HG03558 (cell line): ENCODE measurements around the gene MBTD1.
"Not testable (repeated sequence)": the region's sequence is repeated elsewhere in the genome, so short reads cannot be mapped to it uniquely, and the experiment has no call there.

Experiments used
- ATAC-seq: cut with Tn5 transposase; IDR thresholded peaks from one replicate; pipeline ENCODE4 v1.9.1; 2021; ENCODE audit warnings: moderate number of reproducible peaks; ENCODE audit not compliant: unreplicated experiment; ENCODE audit errors: extremely low read depth

MBTD1 gene

GRCh38 chr17:51256101-51256500 lies 3.7 kb downstream of the MBTD1 start:
- no peak for ATAC-seq

DNA sequence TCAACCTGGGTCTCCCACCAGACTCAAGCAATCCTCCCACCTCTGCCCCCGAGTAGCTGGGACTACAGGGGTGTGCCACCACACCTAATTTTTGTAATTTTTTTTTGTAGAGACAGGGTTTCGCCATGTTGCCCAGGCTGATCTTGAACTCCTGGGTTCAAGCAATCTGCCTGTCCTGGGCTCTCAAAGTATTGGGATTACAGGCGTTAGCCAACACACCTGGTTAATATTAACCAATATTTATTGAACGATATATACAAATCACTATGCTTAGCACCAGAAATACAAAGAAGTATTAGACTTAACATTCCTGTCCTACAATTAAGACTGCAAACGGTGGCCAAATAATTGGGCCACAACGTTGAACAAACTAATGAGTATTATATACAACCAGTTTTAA lies 4.2 kb downstream of the MBTD1 start:
- ATAC-seq: no peak

GRCh38 chr17:51251010-51251409 lies 8.8 kb downstream of the MBTD1 start:
- no peak for ATAC-seq

GRCh38 chr17:51250314-51250840 lies 9.5 kb downstream of the MBTD1 start:
- no peak for ATAC-seq

- no peak for ATAC-seq
These were observed 14.3 kb downstream of the MBTD1 start for GRCh38 chr17:51245535-51245934.

- ATAC-seq: no peak
These were observed 15.8 kb downstream of the MBTD1 start for GRCh38 chr17:51244041-51244440.

DNA sequence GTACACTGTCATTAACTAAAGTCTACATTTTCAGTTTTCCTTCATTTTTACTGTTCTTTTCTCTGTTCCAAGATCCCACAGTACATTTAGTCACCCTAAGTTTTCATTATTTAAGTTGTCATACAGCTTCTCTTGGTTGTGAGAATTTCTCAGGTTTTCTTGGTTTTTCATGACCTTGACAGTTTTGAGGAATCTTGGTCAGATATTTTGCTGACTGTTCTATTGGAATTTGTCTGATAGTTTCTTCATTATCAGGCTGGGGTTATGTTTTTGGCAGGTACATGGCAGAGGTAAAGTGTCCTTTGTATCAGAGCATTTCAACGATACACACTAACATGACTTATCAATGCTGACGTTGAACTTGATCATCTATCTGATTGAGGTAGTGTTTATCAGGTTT lies 19.6 kb downstream of the MBTD1 start:
- no peak for ATAC-seq

GRCh38 chr17:51238255-51238887 lies 21.5 kb downstream of the MBTD1 start:
- peak; percentile 65 for ATAC-seq

GRCh38 chr17:51234162-51234561 lies 25.7 kb downstream of the MBTD1 start:
- no peak for ATAC-seq

DNA sequence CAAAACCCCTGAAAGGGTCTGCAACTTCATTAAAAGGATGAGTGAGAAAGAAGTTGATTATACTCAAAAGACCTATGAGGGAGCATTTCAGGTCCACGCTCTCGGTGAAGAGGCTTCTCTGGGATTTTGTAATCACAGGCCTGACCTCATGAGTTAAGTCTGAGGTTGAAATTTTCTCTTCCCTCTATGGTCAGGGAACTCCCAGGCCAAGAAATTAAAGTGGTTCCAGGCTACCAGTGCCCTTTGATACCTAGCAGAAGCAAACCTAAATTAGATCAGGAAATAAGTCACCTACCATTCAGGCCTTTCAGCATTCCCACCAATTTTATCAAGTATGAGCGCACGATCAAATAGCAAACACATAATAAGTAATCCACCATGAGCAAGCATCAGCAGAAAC lies 27.9 kb downstream of the MBTD1 start:
- ATAC-seq: no peak

DNA sequence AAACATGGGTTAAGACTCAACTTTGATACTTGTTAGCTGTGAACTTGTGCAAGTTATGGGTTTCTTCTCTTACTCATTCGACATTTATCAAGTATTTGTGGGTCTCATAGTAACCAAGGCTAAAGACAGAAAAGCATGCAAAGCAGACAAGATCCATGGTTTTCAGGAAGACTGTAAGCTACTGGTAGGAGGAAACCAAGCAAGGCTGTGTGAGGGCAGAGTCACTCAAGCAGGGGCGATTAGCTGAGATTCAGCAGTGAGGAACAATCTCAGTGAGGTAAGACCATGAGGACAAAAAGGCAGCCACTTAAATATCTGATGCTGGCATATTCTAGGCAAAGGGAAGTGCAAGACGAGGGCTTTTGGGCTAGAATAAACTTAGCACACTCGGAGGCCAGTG lies 29.5 kb downstream of the MBTD1 start:
- ATAC-seq: no peak

DNA sequence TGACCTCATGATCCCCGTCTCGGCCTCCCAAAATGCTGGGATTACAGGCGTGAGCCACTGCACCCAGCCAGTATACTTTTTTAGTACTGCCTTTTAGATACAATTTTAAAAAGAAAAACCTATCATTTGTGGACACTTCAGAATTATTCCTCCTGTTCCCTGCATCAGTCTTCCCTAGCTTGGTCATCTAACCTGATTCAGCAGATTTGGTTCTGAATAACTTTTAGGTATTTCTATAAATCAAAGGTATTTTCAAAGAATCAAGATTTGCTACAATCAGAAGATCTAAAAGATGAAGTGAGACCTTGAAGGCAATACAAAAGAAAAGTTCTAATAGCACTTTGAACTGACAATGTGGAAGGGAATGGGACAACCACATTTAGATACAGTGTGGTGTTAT lies 30.0 kb downstream of the MBTD1 start:
- no peak for ATAC-seq

DNA sequence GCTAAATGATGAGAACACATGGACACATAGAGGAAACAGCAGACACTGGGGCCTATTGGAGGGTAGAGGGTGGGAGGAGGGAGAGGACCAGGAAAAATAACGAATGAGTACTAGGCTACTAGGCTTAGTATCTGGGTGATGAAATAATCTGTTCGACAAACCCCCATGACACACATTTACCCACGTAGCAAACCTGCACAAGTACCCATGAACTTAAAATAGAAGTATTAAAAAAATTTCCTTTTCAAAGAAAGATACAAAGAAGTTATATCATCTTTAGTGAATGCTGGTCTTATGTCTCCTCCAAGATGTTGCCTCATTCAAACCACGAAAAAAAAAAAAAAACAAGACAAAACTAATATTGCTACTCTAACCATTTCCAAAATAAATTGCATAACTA lies 31.7 kb downstream of the MBTD1 start:
- ATAC-seq: no peak

GRCh38 chr17:51225523-51225922 lies 34.3 kb downstream of the MBTD1 start:
- not testable (repeated sequence) for ATAC-seq

DNA sequence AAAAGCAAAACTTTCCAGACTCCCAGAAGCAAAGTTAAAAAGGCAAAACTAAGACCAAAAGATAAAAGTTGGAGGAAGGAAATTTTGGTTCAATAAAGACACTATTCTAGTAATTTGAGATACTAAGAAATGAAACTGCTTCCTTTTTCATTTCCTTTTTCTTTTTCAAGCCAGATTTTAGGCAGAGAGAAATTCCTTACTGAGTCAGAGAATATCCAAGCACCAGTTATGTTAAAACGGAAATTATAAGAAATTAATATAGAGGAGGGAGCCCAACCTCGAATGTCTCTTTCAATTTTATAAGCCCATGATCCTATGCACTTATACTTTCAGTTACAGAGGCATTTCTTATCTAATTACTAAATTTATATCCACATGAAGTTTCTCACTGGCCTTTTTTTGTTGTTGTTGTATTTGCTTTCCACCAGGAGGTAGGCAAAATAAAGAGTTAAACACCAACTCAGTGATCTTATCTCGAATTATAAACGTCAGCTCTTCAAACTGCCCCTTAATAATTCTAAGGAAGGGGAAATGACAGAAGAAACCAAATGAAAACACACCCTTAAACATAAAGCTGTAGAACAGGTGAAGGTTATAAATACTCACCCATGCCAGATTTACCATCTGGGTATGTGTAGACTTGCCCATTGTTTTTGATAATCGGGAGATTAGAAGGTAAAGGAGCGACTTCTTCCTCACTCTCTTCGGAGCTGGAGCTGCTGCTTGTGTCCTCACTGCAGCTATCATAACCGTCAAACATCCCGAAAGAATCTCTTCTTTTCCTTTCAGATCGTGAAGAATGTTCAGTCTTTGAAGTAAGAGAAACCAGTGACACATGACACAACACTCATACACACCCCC lies 35.2 kb downstream of the MBTD1 start:
- ATAC-seq: no peak

- ATAC-seq: no peak
These were observed 38.5 kb downstream of the MBTD1 start for GRCh38 chr17:51221322-51221721.

- no peak for ATAC-seq
These were observed 41.9 kb downstream of the MBTD1 start for GRCh38 chr17:51217946-51218345.

DNA sequence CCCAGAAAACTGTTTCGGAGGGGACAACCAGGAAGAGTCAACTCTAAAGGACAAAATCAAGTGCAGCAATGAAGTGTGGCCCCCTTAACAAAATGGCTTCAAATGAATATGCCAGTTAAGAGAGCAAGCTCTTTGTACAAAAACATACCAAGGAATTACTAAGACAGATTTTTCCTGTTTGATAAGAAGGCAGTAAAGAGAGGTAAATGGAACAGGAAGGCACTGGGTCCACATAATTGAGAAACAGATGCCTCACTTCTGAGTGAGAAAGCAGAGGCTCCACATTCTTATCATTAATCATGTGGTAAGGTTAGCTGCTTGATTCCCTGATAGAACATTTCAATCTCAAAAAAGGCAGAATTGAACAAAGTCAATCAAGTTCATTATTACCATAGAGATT lies 44.9 kb downstream of the MBTD1 start:
- ATAC-seq: no peak

DNA sequence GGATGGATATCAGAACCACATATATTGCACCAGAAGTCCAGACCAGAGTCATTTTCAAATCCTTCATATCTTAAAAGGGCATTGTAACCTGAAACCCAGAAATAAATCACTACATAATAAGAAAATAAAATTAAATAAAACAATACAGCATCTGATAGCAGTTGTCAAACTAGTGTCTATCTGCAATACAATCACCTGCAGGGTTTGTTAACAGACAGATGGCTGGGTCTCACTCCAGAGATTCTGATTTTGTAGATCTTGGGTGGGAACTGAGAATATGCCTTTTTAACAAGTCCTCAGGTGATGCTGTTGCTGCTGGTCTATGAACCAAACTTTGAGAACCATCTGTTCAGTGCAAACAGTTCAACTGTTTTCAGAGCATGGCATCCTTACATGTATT lies 56.0 kb downstream of the MBTD1 start:
- no peak for ATAC-seq

DNA sequence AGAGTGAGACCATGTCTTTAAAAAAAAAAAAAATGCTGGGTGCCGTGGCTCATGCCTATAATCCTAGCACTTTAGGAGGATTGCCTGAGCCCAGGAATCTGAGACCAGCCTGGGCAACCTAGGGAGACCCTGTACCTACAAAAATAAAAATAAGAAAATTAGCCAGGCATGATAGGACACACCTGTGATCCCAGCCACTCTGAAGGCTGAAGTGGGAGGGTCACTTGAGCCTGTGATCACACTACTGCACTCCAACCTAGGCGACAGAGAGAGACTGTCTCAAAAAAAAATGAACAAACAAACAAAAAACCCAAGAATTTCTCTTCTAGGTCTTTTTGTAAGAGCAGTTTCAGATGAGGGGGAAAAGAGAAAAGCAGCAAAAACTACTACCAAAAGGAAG lies 59.0 kb downstream of the MBTD1 start:
- ATAC-seq: no peak

DNA sequence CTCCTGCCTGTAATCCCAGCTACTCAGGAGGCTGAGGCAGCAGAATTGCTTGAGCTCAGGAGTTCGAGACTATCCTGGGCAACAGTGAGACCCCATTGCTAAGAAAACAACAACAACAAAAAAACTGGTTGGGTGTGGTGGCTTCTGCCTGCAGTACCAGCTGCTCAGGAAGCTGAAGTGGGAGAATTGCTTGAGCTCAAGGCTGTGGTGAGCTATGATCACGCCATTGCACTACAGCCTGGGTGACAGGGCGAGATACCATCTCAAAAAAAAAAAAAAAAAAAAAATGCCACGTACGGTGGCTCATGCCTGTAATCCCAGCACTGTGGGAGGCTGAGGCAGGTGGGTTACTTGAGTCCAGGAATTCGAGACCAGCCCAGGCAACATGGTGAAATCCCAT lies 59.6 kb downstream of the MBTD1 start:
- ATAC-seq: no peak

DNA sequence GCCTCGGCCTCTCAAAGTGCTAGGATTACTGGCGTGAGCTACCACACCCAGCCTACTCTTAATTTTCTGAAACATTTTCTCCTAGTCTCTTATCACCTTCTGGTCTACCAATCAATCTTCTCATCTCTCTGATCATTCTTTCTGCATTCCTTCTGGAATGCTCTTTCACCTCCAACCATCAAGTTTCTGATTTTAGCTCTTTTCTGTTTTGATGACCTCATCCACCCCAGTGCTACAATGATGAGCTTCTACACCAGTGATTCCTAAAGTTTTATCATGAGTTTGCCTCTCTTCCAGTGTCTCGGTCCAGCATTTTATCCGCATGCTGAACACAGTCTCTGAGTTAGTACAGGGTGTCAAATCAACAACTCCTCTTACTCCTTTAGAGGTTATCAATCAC lies 62.1 kb downstream of the MBTD1 start:
- no peak for ATAC-seq
